Stimulated activated CD4-positive, alpha-beta T cell treated with anti-CD3 and anti-CD28 coated beads, Interleukin-15, amount 100 ng/mL, for 1 hour (primary cell): ENCODE measurements around the gene PIN4.
"Not testable (repeated sequence)": the region's sequence is repeated elsewhere in the genome, so short reads cannot be mapped to it uniquely, and the experiment has no call there.

Experiments used
- DNase-seq, 2 donors: peaks; one replicate each; pipeline ENCODE4 v3.0.0-alpha.2; 2020; ENCODE audit warnings: low read depth in 1 of 2, low spot score in 1 of 2

The PIN4 gene

GRCh38 chrX:72201836-72202536 lies 20.4 kb downstream of the PIN4 start:
- DNase-seq: no peak

GRCh38 chrX:72202792-72203401 lies 21.3 kb downstream of the PIN4 start:
- DNase-seq: no peak

GRCh38 chrX:72203421-72203820 lies 21.9 kb downstream of the PIN4 start:
- DNase-seq: no peak

- no peak for DNase-seq
These were observed 24.1 kb downstream of the PIN4 start for GRCh38 chrX:72205706-72206105.

GRCh38 chrX:72207366-72207765 lies 25.8 kb downstream of the PIN4 start:
- no peak for DNase-seq

- DNase-seq: no peak
These were observed 26.7 kb downstream of the PIN4 start for GRCh38 chrX:72208126-72208800.

- no peak for DNase-seq
These were observed 35.4 kb downstream of the PIN4 start for GRCh38 chrX:72216973-72217372.

- DNase-seq: not testable (repeated sequence)
These were observed 38.8 kb downstream of the PIN4 start for GRCh38 chrX:72220375-72220774.

GRCh38 chrX:72230290-72230689 lies 48.7 kb downstream of the PIN4 start:
- DNase-seq: no peak

GRCh38 chrX:72236841-72237240 lies 55.3 kb downstream of the PIN4 start:
- DNase-seq: no peak

- DNase-seq: no peak
These were observed 56.6 kb downstream of the PIN4 start for GRCh38 chrX:72238183-72238582.

- DNase-seq: peak; percentile 60 to 75
These were observed 57.3 kb downstream of the PIN4 start, which contains the start of gene ERCC6L for GRCh38 chrX:72238721-72239475. Gene ERCC6L (minus strand): TSS chrX:72239027. CDS start chrX:72238911, 116 bp downstream.

GRCh38 chrX:72240976-72241375 lies 59.4 kb downstream of the PIN4 start:
- no peak for DNase-seq

GRCh38 chrX:72243472-72243871 lies 61.9 kb downstream of the PIN4 start:
- no peak for DNase-seq

GRCh38 chrX:72245461-72246089 lies 64.0 kb downstream of the PIN4 start:
- DNase-seq: no peak

- no peak for DNase-seq
These were observed 65.8 kb downstream of the PIN4 start for GRCh38 chrX:72247206-72247942.
